ENCODE results near the gene DISP3. TPM values are rescaled to one million over a fixed set of nuclear protein-coding genes. Genes with fewer than 3 reads are reported as not detected.

The DISP3 gene
- total RNA-seq, 3 donors from 2014 or later (not counting 1 experiment from before 2014, with no cell fraction given) = 0.24 to 0.68 (median 0.60) TPM

GRCh38 chr1:11534846-11535245, 55.9 kb downstream of the DISP3 start:
- Mint-ChIP-seq H3K27me3 (ENCODE audit: low read depth in 2 of 2) (no peaks in the 10 kb centered on the region), H3K36me3 (no peaks in the 10 kb centered on the region), H3K4me1 (no peaks in the 10 kb centered on the region), H3K27ac (no peak overlapping the region), H3K4me3 (no peak overlapping the region), H3K9me3 (no peaks in the 10 kb centered on the region)
- Histone ChIP-seq H3K27me3 (ENCODE audit: control insufficient read depth, insufficient read depth, low read length) (no peaks in the 10 kb centered on the region), H3K9me3 (ENCODE audit: control insufficient read depth, insufficient read depth, low read length) (no peaks in the 10 kb centered on the region), H3K4me3 (ENCODE audit: low read length) (no peak overlapping the region), H3K36me3 (ENCODE audit: control insufficient read depth, insufficient read depth, low read length) (no peaks in the 10 kb centered on the region), H3K4me1 (ENCODE audit: control insufficient read depth, insufficient read depth, low read length) (no peaks in the 10 kb centered on the region), H3K27ac (ENCODE audit: low read length) (no peak overlapping the region)
- TF ChIP-seq CTCF (IDR thresholded peaks at IDR 0.05) = no peak
- ATAC-seq = no peak
- intact Hi-C loops (cut with micrococcal nuclease) = no loop called here
- DNase-seq = no peak
- WGBS (ENCODE audit: insufficient coverage) = 78% methylated on average over 17 of the region's 17 CpGs

GRCh38 chr1:11535316-11535715, 56.4 kb downstream of the DISP3 start:
- Histone ChIP-seq H3K4me3 (ENCODE audit: low read length) (no peak overlapping the region), H3K4me1 (ENCODE audit: control insufficient read depth, insufficient read depth, low read length) (no peaks in the 10 kb centered on the region), H3K27ac (ENCODE audit: low read length) (no peak overlapping the region), H3K36me3 (ENCODE audit: control insufficient read depth, insufficient read depth, low read length) (no peaks in the 10 kb centered on the region), H3K9me3 (ENCODE audit: control insufficient read depth, insufficient read depth, low read length) (no peaks in the 10 kb centered on the region), H3K27me3 (ENCODE audit: control insufficient read depth, insufficient read depth, low read length) (no peaks in the 10 kb centered on the region)
- H3K27ac Mint-ChIP-seq = no peak overlapping the region
- H3K27me3 Mint-ChIP-seq (ENCODE audit: low read depth in 2 of 2) = no peaks in the 10 kb centered on the region
- H3K4me1 Mint-ChIP-seq = no peaks in the 10 kb centered on the region
- intact Hi-C loops (cut with micrococcal nuclease) = no loop called here
- H3K9me3 Mint-ChIP-seq = no peaks in the 10 kb centered on the region
- no peaks in the 10 kb centered on the region for H3K36me3 Mint-ChIP-seq
- ATAC-seq (no peak), DNase-seq (no peak)
- no peak overlapping the region for H3K4me3 Mint-ChIP-seq
- WGBS (ENCODE audit: insufficient coverage) = 93% methylated on average over 12 of the region's 12 CpGs
- no peak for TF ChIP-seq CTCF (IDR thresholded peaks at IDR 0.05)

DNA sequence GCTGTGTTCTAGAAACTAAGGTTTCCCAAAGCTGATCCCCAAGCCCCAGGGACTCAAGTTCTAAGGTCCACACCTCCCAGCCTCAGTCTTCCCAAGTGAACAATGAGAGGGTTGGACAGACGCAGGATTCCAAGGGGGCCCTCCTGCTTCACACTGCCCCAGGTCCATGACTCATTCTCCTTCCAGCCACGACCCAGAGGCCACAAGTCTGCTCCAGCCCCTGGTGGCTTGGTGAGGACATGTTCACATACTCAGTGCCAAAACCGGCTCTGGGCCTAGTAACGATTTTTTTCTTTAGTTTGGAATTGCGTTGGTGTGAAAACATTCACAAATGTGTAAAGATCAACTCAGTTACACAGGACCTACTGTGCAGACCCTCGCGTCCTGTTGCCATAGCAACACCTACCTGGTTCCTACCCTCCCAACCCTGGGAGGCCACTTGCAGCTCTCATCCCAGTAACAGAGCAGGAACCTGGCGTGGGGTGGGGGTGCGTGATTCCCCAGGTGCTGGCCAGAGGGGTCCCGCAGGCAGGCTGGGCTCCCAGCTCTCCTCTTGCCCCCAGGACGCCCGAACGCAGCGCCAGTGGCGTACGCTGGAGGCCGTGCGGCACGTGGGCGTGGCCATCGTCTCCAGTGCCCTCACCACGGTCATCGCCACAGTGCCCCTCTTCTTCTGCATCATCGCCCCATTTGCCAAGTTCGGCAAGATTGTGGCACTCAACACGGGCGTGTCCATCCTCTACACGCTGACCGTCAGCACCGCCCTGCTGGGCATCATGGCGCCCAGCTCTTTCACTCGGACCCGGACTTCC, 57.0 kb downstream of the DISP3 start:
- 90% methylated on average over 33 of the region's 33 CpGs for WGBS (ENCODE audit: insufficient coverage)
- Mint-ChIP-seq H3K36me3 (no peaks in the 10 kb centered on the region), H3K27me3 (ENCODE audit: low read depth in 2 of 2) (no peaks in the 10 kb centered on the region), H3K9me3 (no peaks in the 10 kb centered on the region), H3K4me3 (no peak overlapping the region), H3K4me1 (no peaks in the 10 kb centered on the region), H3K27ac (no peak overlapping the region)
- Histone ChIP-seq H3K27me3 (ENCODE audit: control insufficient read depth, insufficient read depth, low read length) (no peaks in the 10 kb centered on the region), H3K4me1 (ENCODE audit: control insufficient read depth, insufficient read depth, low read length) (no peaks in the 10 kb centered on the region), H3K9me3 (ENCODE audit: control insufficient read depth, insufficient read depth, low read length) (no peaks in the 10 kb centered on the region), H3K4me3 (ENCODE audit: low read length) (no peak overlapping the region), H3K36me3 (ENCODE audit: control insufficient read depth, insufficient read depth, low read length) (no peaks in the 10 kb centered on the region), H3K27ac (ENCODE audit: low read length) (no peak overlapping the region)
- no peak for TF ChIP-seq CTCF (IDR thresholded peaks at IDR 0.05)
- intact Hi-C loops (cut with micrococcal nuclease) = no loop called here
- DNase-seq = no peak
- ATAC-seq = no peak

All from natural killer cell (primary cell).